WTC11 (cell line): ENCODE measurements around the gene KRT7. TPM values are rescaled to one million over a fixed set of nuclear protein-coding genes. Genes with fewer than 3 reads are reported as not detected.

Experiments used
- ATAC-seq: fragments of 200-7000 bp; cut with Tn5 transposase; 2 replicates; pipeline ENCODE4 v1.10.0; 2021; ENCODE audit warnings: mild to moderate bottlenecking, moderate library complexity
- CTCF ChIA-PET: fragments of 300-600 bp; sonication (Branson Sonifier 250); formaldehyde crosslinking; loops from one replicate; lab custom pipeline; 2021; ENCODE audit warnings: antibody characterized with exemption; lab: Charles Lee
- POLR2A ChIA-PET: fragments of 350-600 bp; sonication (Branson Sonifier 250); formaldehyde crosslinking; loops from one replicate; lab custom pipeline; 2021; ENCODE audit warnings: antibody characterized with exemption; lab: Charles Lee
- DNase-seq: peaks from one replicate; pipeline ENCODE4 v3.0.0; 2021; ENCODE audit warnings: low spot score
- H3K27ac Mint-ChIP-seq: 2 replicates; pipeline ENCODE4 v1.8.0; 2021; ENCODE audit warnings: mixed read lengths
- H3K27me3 Mint-ChIP-seq: 2 replicates; pipeline ENCODE4 v1.8.0; 2021; ENCODE audit warnings: low read depth, mild to moderate bottlenecking, moderate library complexity, mixed read lengths
- H3K36me3 Mint-ChIP-seq: 2 replicates; pipeline ENCODE4 v1.8.0; 2021; ENCODE audit warnings: mixed read lengths
- H3K4me1 Mint-ChIP-seq: 2 replicates; pipeline ENCODE4 v1.8.0; 2022; ENCODE audit warnings: mixed read lengths
- H3K4me3 Mint-ChIP-seq: 2 replicates; pipeline ENCODE4 v1.8.0; 2021; ENCODE audit warnings: mild to moderate bottlenecking, moderate library complexity, mixed read lengths
- H3K9me3 Mint-ChIP-seq: 2 replicates; pipeline ENCODE4 v1.8.0; 2021; ENCODE audit warnings: mixed read lengths
- ATF1 ChIP-seq: sonication (generic); formaldehyde crosslinking; IDR thresholded peaks from 2 replicates; pipeline ENCODE4 v1.8.1; 2023; ENCODE audit warnings: mild to moderate bottlenecking, moderate library complexity, missing genetic modification reagents
- ESRRA ChIP-seq: sonication (generic); formaldehyde crosslinking; IDR thresholded peaks from 2 replicates; pipeline ENCODE4 v1.8.1; 2022; ENCODE audit warnings: mild to moderate bottlenecking, missing genetic modification reagents, borderline replicate concordance
- JAZF1 ChIP-seq: fragments of 250-450 bp; sonication (Bioruptor Pico); IDR thresholded peaks from 2 replicates; pipeline ENCODE4 v1.9.0; 2021; ENCODE audit warnings: moderate library complexity, mild to moderate bottlenecking, inconsistent platforms
- MXD4 ChIP-seq: fragments of 250-450 bp; sonication (Bioruptor Pico); IDR thresholded peaks from 2 replicates; pipeline ENCODE4 v1.8.0; 2021; ENCODE audit warnings: mild to moderate bottlenecking, moderate library complexity, borderline replicate concordance
- NFATC4 ChIP-seq: fragments of 250-450 bp; sonication (Bioruptor Pico); IDR thresholded peaks from 2 replicates; pipeline ENCODE4 v1.9.0; 2021; ENCODE audit warnings: mild to moderate bottlenecking
- NR1H2 ChIP-seq: sonication (generic); formaldehyde crosslinking; IDR thresholded peaks from 2 replicates; pipeline ENCODE4 v1.9.0; 2021; ENCODE audit warnings: mild to moderate bottlenecking, moderate library complexity, missing genetic modification reagents
- OVOL2 ChIP-seq: fragments of 250-450 bp; sonication (Bioruptor Pico); IDR thresholded peaks from 2 replicates; pipeline ENCODE4 v1.9.0; 2021; ENCODE audit warnings: mild to moderate bottlenecking, borderline replicate concordance
- TP53 ChIP-seq: sonication (generic); formaldehyde crosslinking; IDR thresholded peaks from 2 replicates; pipeline ENCODE4 v1.8.1; 2023; ENCODE audit warnings: mild to moderate bottlenecking, missing genetic modification reagents
- ZNF232 ChIP-seq: sonication (generic); formaldehyde crosslinking; IDR thresholded peaks from 2 replicates; pipeline ENCODE4 v1.8.0; 2022; ENCODE audit warnings: mild to moderate bottlenecking, missing genetic modification reagents
- ZNF317 ChIP-seq: sonication (generic); formaldehyde crosslinking; IDR thresholded peaks from 2 replicates; pipeline ENCODE4 v1.8.1; 2023; ENCODE audit warnings: low read depth, mild to moderate bottlenecking, moderate library complexity, missing genetic modification reagents, borderline replicate concordance
- total RNA-seq: library from RNA; stranded (reverse); gene quantifications from 3 replicates; pipeline ENCODE4 v1.2.3, GENCODE V29; 2021
- TF ChIP-seq, protein P1 (sequence below): sonication (generic); formaldehyde crosslinking; IDR thresholded peaks from 2 replicates; pipeline ENCODE4 v1.8.1; 2023; ENCODE audit warnings: mild to moderate bottlenecking, moderate library complexity, missing genetic modification reagents
- TF ChIP-seq, protein P2 (sequence below): fragments of 250-450 bp; sonication (Bioruptor Pico); conservative IDR thresholded peaks from 2 replicates; pipeline ENCODE4 v1.9.0; 2021; ENCODE audit warnings: mild to moderate bottlenecking
- TF ChIP-seq, protein P3 (sequence below): sonication (generic); formaldehyde crosslinking; IDR thresholded peaks from 2 replicates; pipeline ENCODE4 v1.8.1; 2022; ENCODE audit warnings: mild to moderate bottlenecking, missing genetic modification reagents, moderate library complexity, borderline replicate concordance
- TF ChIP-seq, protein P4 (sequence below): fragments of 200-600 bp; IDR thresholded peaks from 2 replicates; pipeline ENCODE4 v1.8.0; 2022; ENCODE audit warnings: antibody characterized with exemption
- TF ChIP-seq, protein P5 (sequence below): sonication (generic); formaldehyde crosslinking; IDR thresholded peaks from 2 replicates; pipeline ENCODE4 v1.8.1; 2023; ENCODE audit warnings: mild to moderate bottlenecking, missing genetic modification reagents

Gene KRT7
- total RNA-seq, 1 experiment from 2014 or later: 10.6 TPM

DNA sequence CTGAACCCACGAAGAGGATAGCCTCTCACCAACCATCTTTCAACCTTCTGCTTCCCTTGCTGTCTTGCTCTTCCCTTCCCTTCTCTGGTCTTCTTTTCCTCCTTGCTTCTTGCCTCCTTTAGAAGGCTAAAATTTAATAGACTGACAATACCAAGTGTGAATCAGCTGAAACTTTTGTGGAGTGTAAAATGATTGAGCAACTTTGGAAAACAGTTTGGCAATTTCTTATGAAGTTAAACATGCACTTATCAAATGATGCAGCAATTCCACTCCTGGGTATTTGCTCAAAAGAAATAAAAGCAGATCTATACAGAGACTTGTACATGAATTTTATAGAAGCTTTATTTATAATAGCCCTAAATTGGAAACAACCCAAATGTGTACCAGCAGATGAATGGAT, 38.1 kb downstream of the KRT7 start (continued):
- TF ChIP-seq NFATC4 (CRISPR knock-in tag) (no peak), TP53 (CRISPR knock-in tag) (no peak), NR1H2 (CRISPR knock-in tag) (no peak), ATF1 (CRISPR knock-in tag) (no peak), JAZF1 (CRISPR knock-in tag) (no peak), ZNF232 (no peak), OVOL2 (no peak), ESRRA (CRISPR knock-in tag) (no peak)
- TF ChIP-seq, protein P1, sequence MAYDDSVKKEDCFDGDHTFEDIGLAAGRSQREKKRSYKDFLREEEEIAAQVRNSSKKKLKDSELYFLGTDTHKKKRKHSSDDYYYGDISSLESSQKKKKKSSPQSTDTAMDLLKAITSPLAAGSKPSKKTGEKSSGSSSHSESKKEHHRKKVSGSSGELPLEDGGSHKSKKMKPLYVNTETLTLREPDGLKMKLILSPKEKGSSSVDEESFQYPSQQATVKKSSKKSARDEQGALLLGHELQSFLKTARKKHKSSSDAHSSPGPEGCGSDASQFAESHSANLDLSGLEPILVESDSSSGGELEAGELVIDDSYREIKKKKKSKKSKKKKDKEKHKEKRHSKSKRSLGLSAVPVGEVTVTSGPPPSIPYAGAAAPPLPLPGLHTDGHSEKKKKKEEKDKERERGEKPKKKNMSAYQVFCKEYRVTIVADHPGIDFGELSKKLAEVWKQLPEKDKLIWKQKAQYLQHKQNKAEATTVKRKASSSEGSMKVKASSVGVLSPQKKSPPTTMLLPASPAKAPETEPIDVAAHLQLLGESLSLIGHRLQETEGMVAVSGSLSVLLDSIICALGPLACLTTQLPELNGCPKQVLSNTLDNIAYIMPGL: no peak

DNA sequence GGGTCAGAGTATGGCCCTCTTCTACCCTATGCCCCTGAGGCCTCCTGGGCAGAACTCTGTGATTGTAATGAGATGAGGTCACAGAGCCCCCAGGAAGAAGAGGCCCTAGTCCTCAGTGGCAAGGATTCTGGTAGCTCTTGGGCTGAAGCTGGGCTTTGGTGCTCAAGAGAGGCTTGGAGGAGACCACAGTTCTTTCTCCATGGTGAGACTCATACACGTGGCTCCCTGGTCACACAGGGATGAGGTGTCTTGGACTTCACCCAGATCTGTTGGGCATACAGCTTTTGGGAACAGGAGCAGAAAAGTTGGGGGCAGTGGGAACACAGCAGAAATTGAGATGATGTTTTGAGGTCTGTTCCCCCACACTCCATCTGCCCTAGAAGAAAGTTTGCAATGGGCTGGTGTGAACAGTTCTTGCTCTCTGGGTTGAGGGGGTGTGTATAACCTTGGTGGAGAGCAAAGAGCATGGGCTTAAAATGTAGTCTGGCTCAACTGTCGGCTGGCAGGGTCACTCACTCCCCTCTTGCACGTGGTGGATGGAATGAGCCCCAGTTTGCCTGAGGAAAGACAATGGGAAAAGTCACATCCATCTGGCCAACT, 41.6 kb downstream of the KRT7 start, which contains the start of gene KRT86:
Gene KRT86, plus strand, starts transcription at position 125 of the 600 bp plus-strand sequence. CDS start 27,272 bp downstream, outside the sequence.
- TF ChIP-seq, protein P2, sequence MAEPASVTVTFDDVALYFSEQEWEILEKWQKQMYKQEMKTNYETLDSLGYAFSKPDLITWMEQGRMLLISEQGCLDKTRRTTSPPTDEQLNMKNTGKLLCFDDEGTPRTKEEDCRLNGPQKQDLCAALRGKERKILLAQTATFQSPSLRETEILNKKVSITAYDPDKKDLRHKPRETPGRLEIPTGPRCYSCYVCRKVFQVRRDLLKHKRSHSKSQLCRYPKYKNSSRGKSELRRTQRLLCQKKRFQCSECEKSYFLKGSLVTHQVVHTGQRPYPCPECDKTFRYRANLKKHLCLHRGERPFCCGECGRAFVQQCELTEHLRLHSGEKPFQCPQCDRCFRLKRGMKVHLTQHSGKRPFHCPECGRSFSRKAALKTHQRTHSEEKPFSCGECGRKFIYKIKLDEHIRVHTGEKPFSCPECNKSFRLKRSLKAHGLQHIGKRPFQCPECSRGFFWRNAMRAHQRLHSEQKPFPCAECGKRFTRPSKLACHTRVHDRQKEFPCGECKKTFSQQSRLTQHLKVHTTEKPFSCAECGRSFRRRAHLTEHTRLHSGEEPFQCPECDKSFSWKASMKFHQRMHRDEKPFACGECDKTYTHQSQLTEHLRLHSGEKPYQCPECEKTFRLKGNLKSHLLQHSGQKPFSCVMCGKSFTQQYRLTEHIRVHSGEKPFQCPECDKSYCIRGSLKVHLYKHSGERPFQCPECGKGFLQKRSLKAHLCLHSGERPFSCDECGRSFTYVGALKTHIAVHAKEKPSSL (CRISPR knock-in tag): no peak
- TF ChIP-seq ZNF317 (CRISPR knock-in tag): no peak
- TF ChIP-seq, protein P3, sequence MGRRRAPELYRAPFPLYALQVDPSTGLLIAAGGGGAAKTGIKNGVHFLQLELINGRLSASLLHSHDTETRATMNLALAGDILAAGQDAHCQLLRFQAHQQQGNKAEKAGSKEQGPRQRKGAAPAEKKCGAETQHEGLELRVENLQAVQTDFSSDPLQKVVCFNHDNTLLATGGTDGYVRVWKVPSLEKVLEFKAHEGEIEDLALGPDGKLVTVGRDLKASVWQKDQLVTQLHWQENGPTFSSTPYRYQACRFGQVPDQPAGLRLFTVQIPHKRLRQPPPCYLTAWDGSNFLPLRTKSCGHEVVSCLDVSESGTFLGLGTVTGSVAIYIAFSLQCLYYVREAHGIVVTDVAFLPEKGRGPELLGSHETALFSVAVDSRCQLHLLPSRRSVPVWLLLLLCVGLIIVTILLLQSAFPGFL (CRISPR knock-in tag): no peak
- TF ChIP-seq, protein P4, sequence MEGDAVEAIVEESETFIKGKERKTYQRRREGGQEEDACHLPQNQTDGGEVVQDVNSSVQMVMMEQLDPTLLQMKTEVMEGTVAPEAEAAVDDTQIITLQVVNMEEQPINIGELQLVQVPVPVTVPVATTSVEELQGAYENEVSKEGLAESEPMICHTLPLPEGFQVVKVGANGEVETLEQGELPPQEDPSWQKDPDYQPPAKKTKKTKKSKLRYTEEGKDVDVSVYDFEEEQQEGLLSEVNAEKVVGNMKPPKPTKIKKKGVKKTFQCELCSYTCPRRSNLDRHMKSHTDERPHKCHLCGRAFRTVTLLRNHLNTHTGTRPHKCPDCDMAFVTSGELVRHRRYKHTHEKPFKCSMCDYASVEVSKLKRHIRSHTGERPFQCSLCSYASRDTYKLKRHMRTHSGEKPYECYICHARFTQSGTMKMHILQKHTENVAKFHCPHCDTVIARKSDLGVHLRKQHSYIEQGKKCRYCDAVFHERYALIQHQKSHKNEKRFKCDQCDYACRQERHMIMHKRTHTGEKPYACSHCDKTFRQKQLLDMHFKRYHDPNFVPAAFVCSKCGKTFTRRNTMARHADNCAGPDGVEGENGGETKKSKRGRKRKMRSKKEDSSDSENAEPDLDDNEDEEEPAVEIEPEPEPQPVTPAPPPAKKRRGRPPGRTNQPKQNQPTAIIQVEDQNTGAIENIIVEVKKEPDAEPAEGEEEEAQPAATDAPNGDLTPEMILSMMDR: no peak
- TF ChIP-seq MXD4 (CRISPR knock-in tag): no peak
- TF ChIP-seq, protein P5, sequence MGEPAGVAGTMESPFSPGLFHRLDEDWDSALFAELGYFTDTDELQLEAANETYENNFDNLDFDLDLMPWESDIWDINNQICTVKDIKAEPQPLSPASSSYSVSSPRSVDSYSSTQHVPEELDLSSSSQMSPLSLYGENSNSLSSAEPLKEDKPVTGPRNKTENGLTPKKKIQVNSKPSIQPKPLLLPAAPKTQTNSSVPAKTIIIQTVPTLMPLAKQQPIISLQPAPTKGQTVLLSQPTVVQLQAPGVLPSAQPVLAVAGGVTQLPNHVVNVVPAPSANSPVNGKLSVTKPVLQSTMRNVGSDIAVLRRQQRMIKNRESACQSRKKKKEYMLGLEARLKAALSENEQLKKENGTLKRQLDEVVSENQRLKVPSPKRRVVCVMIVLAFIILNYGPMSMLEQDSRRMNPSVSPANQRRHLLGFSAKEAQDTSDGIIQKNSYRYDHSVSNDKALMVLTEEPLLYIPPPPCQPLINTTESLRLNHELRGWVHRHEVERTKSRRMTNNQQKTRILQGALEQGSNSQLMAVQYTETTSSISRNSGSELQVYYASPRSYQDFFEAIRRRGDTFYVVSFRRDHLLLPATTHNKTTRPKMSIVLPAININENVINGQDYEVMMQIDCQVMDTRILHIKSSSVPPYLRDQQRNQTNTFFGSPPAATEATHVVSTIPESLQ (CRISPR knock-in tag): no peak
- TF ChIP-seq TP53 (CRISPR knock-in tag): no peak
- Mint-ChIP-seq H3K27me3 (peaks cover 20% of the 10 kb centered on the region), H3K4me1 (peaks cover 5% of the 10 kb centered on the region), H3K9me3 (no peaks in the 10 kb centered on the region), H3K36me3 (no peaks in the 10 kb centered on the region), H3K27ac (no peak within 1 kb of the TSS), H3K4me3 (no peak within 1 kb of the TSS)
- CTCF ChIA-PET: interaction anchor here (0.5 to 2.0 kb wide), 6 partner anchors 12 to 98 kb away, joined by 3 to 6 read pairs (median 4); no protein-coding TSS in a partner anchor
- DNase-seq: no peak
- ATAC-seq: no peak
- POLR2A ChIA-PET: interaction anchor here (0.5 kb wide), 1 partner anchor 9 kb away, joined by 7 read pairs; no protein-coding TSS in a partner anchor
